Stimulated activated CD8-positive, alpha-beta memory T cell treated with anti-CD3 and anti-CD28 coated beads, Interleukin-7, amount 100 ng/mL, for 48 hours (primary cell): ENCODE data around the gene ACR.

ENCODE experiments used
- DNase-seq, 2 donors: peaks; one replicate each; pipeline ENCODE4 v3.0.0-alpha.2; 2020; ENCODE audit warnings: low read depth in 1 of 2; ENCODE audit errors: extremely low read depth in 1 of 2

The ACR gene

DNA sequence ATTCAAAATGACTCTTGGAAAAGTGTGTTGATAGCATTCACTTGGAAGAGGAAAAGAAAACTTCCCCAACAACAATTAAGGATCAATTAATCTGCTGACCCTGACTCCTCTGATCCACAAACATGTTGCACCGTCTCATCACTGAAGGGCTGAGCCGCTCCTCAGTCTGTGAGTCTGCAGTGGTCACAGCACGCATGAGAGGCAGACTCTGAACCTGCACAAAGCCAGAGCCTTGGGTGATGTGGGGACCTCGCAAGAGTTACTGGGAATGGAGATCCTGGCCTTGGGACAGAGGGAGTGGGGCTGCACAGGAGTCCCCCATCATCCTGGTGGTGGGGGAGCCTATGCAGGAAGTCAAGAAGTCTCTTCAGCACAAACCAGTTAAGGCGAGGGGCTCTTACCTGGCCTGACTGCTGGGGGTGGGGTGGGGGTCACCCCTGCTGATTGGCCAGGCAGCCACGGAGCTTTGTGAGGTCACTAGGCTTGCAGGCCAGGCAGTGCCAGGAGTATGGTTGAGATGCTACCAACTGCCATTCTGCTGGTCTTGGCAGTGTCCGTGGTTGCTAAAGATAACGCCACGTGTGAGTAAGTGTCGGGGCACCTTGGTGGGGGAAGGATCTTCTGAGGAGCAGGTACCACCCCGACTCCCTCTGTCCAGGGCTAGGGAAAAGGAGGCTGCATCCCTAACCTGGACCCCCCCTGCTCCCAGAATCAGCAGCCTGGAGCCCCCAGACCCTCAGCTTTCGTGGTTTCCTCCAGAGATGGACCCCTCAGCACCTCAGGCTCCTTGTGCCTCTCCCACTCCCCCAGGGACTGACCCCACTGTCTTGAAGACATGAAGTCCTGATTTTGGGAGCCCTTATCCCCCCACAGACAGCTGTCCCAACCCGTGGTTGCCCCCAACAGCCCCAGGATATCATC is at the start of gene ACR:
Gene ACR, plus strand, starts transcription at position 477 of the 921 bp plus-strand sequence. Its CDS starts 32 bp downstream, at position 509.
- DNase-seq = no peak

DNA sequence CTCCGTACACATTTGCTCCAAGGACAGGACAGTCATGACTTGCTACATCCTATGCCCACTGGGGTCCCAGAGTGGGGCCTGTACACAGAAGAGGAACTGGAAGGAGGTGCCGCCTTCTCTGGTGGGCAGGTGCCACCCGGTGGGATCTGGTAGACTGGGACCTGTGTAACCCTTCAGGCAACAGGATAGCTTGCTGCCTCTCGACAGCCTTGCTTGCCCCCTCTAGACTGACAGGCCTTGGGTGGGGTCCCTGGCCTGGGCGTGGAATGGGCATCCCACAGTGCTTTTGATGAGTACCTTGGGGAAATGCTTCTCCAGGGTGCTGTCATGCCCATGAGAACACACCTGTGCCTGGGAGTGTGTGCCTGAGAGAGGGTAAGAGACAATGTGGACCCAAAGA is 49.6 kb upstream of the ACR start:
- DNase-seq = no peak

DNA sequence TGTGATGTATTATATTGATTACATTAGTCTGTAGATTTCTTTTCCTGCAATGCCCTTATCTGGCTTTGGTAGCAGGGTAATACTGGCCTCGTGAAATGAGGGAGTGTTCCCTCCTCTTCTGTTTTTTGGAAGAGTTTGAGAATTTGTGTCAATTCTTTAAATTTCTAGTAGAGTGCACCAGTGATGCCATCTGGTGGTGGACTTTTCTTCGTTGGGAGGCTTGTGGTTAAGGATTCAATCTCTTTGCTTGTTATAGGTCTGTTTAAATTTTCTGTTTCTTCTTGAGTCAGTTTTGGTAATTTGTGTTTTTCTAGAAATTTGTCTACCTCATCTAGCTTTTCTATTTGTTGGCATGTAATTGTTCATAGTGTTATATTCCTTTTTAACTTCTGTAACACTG is 46.5 kb upstream of the ACR start:
- no peak for DNase-seq

DNA sequence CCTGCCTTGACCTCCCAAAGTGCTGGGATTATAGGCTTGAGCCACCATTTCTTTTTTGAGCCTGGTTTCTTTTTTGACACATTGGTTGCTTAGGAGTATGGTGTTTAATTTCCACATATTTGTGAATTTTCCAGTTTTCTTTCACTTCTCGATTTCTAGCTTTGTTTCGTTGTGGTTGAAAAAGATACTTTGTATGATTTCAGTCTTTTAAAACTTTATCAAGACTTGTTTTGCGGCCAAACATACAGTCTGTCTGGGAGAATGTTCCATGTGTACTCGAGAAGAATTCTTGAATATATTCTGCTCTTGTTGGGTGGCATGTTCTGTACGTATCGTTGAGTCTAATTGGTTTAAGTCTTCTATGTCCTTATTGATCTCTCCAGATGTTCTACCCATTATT is 44.5 kb upstream of the ACR start:
- DNase-seq = no peak

GRCh38 chr22:50694099-50694605 is 43.9 kb upstream of the ACR start:
- no peak for DNase-seq

DNA sequence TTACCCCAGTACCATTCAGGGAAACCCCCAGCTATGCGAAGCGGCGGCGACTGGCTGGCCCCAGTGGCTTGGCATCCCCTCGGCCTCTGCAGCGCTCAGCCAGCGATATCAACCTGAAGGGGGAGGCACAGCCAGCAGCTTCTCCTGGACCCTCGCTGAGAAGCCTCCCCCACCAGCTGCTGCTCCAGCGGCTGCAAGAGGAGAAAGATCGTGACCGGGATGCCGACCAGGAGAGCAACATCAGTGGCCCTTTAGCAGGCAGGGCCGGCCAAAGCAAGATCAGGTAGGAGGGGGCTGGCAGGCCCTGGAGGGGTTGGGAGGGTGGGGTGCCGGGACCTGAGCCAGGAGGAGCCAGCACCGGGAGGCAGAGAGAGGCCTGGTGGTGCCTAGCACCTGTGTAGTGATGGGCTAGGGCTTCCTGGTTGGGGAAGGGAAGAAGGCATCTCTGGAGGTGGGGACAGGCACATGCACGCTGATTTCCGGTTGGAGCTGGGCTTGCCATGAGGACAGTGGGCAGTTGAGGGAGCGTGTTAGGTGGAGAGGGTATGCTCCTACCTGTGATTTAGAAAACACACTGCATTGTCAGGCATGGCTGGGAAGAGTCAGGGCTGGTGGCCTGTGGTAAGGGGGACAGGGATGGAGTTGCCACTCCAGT is 43.1 kb upstream of the ACR start:
- no peak for DNase-seq

GRCh38 chr22:50695421-50696250 is 42.4 kb upstream of the ACR start:
- DNase-seq = no peak

DNA sequence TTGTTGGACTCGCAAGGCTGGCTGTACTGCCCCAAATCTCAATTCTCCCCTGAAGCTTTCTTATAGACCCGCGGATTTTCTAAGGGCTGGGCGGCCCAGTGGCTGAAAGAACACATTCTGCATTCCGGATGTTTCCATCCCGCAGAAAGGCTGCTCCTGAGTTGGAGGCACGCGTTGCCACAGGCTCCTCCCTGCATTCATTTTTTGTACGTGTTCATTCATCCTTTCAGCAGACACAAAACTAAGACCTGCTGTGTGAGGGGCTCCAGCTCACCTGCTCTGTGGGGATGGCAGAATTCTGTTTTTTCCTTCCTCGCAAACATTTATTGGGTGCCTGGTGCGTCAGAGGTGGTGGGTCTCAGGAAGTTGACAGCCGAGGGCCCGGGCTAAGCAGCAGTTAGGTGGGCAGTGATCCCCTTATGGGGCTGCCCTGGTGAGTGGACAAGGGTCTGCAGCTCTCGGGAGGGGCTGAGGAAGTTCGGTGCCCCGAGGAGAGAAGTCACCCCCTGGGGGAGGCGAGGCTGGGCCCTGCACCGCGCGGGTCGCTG is 41.7 kb upstream of the ACR start:
- DNase-seq = no peak

GRCh38 chr22:50696799-50697561 is 41.0 kb upstream of the ACR start:
- no peak for DNase-seq

DNA sequence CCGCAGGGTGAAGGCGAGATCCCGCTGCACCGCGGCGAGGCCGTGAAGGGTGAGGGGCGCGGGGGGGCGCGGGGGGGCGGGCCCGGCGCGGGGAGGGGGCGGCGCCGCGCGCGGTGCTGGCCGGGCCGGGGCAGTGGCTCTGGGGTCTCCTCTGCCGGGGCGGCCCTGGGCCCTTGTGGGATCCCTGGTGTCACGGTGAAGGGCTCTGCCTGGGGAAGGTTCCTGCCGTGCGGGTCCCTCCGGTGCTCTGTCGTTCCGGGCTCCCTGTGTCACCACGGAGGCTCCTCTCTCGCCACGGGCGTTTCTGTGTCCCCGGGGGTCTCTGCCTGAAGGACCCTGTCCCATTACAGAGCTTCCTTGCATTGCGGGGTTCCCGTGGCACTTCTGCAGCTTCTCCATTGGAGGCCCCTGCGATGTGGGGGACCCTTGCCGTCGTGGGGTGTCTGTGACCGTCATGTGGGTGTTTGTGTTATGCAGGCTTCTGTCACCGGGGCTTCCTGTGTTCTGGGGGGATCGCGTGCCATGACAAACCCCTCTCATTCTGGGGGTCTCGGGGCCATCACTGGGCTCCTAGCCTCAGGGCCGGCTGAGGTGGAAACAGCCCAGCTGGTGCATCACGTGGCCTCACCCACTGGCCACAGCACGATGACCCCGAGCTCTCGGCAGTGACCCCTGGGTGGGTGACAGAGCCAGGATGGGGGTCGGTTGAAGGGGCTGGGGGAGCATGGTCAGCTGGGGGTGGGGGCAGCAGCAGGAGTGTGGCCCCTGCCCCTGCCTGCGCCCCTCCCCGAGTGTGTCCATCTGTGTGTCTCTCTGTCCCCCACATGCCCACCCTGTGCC is 40.1 kb upstream of the ACR start:
- no peak for DNase-seq

- DNase-seq = no peak
Observed at GRCh38 chr22:50698546-50698945, 39.5 kb upstream of the ACR start.

DNA sequence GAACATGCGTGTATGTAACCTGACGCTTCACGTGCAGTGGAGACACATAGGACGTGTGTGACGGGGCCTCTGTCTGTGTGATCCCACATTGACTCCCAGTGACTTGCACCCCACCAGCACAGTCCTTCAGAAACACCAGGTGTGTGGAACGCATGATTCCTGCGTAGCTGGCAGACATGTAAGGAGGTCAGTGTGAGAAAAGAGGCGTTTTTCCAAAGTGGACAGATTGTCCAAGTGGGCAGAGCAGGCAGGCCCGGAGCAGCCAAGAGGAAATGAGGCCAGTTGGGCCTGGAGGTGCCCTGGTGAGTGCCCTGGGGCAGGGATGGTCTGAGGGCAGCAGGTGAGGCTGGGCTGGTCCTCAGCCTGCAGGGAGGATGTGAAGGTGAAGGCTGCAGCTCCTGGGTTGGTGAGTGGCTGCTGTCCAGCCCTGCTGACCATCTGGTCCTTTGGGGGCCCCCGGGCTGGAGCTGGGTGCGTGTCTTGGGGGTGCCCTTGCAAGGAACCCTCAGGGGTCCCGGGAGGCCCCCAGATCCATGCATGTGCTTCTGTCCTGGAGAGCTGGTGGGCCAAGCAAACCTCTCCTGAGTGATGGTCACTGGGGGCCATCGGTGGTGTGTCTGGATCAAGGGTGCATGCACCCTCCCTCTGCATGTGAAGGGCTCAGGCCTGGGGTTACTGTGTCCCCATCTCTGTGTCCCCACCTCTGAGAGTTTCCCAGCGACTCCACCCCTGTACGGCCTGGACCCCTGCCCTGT is 38.8 kb upstream of the ACR start:
- DNase-seq = no peak

DNA sequence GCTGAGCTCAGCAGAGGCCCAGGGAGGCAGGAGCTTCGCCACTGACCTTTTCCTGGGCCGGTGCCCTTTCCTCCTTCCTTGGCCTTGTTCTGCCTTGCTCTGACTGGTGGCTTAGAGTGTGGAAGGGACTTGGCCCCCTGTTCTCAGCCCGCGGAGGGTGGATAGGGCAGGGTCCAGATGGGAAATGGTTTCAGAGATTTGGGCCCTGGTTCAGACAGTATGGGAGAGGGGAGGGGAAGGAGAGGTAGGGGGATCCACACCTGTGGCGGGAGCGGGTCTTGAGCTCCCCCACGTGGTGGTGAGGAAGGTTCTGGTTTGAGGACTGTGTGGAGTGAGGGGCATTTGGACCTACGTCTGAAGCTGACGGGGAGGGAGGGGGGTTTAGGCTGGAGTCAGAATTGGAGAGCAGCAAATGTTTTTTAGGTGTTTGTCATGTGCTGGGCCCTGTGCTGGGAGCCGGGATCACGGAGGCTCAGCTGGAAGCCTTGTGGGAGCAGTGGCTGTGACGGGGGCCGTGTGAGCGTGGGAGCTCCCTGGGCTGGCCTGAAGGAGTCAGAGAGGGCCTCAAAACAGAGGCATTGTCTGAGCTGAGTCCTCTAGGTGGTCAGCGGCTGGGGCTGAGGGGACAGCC is 38.1 kb upstream of the ACR start:
- no peak for DNase-seq

DNA sequence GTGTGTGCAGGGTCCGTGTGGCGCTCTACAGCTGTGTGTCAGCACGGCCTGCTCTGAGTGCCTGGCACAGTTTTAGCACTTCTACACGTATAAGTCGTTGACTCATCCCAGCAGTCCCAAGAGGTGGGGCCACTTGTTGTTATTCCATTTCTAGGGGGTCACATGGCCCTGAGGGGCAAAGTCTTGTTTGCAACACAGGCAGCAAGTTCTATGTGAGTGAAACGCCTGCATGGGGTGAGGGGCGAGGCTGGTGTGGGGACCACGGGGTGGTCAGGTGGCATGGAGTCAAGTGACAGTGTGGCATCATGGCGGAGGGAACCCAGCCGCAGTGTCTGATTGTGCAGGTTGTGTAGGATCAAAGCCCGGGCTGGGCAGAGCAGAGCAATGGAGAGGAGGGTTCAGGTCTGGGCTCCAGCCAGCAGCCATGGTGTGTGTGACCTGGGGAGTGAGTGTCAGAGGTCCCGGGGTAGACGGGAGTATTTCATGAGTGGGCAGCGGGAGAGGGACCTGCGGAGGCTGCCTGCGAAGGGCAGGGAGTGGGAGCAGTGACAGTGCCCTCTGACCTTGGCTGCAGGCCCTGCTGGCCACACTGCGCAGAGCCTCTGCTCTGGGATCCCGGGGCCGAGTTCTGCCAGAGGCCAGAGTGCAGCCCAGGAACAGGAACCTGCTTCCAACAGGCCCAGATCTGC is 37.5 kb upstream of the ACR start:
- no peak for DNase-seq

- DNase-seq = no peak
Observed at GRCh38 chr22:50701076-50701419, 37.0 kb upstream of the ACR start.

- DNase-seq = no peak
Observed at GRCh38 chr22:50701428-50702154, 36.4 kb upstream of the ACR start.

- DNase-seq = no peak
Observed at GRCh38 chr22:50702261-50702671, 35.7 kb upstream of the ACR start.
